Mesenchymal stem cell (in vitro differentiated cells and primary cell): ENCODE results near the gene NTHL1.

ENCODE experiments used
- DNase-seq: peaks from one replicate; pipeline ENCODE4 v3.0.0-alpha.2; 2013
- H2AFZ ChIP-seq: one replicate; pipeline ENCODE4 v1.6.1; 2013; ENCODE audit warnings: low read depth, mild to moderate bottlenecking, control low read depth, inconsistent platforms, low read length, moderate library complexity
- H2AK5ac ChIP-seq: 2 replicates; pipeline ENCODE4 v1.6.1; 2013; ENCODE audit warnings: low read length, moderate library complexity, mild to moderate bottlenecking, inconsistent platforms; ENCODE audit not compliant: severe bottlenecking
- H2BK120ac ChIP-seq: one replicate; pipeline ENCODE4 v1.6.1; 2013; ENCODE audit warnings: low read depth, mild to moderate bottlenecking, inconsistent platforms, low read length, moderate library complexity
- H2BK12ac ChIP-seq, 2 experiments: one replicate each; pipeline ENCODE4 v1.6.1; 2013; ENCODE audit warnings: inconsistent platforms in 2 of 2, low read length in 2 of 2, mild to moderate bottlenecking in 2 of 2, moderate library complexity in 2 of 2, control low read depth in 1 of 2
- H2BK15ac ChIP-seq: one replicate; pipeline ENCODE4 v1.6.1; 2013; ENCODE audit warnings: mild to moderate bottlenecking, low read depth, inconsistent platforms; ENCODE audit not compliant: poor library complexity, severe bottlenecking
- H2BK5ac ChIP-seq: 2 replicates; pipeline ENCODE4 v1.6.1; 2013; ENCODE audit warnings: low read depth, mild to moderate bottlenecking, low read length, control low read depth, inconsistent platforms; ENCODE audit not compliant: poor library complexity, severe bottlenecking
- H3K14ac ChIP-seq, 2 experiments: one replicate each; pipeline ENCODE4 v1.6.1; 2013; ENCODE audit warnings: inconsistent platforms in 2 of 2, low read length in 2 of 2, control low read depth in 1 of 2, mild to moderate bottlenecking in 1 of 2, moderate library complexity in 1 of 2
- H3K18ac ChIP-seq, 2 experiments: one replicate each; pipeline ENCODE4 v1.6.1; 2013; ENCODE audit warnings: inconsistent platforms in 2 of 2, low read length in 2 of 2, control low read depth in 1 of 2, low read depth in 1 of 2, mild to moderate bottlenecking in 1 of 2
- H3K23ac ChIP-seq, 2 experiments: one replicate each; pipeline ENCODE4 v1.6.1; 2013; ENCODE audit warnings: inconsistent platforms in 2 of 2, low read length in 2 of 2, mild to moderate bottlenecking in 2 of 2, moderate library complexity in 2 of 2, control low read depth in 1 of 2
- H3K27ac ChIP-seq: 2 replicates; pipeline ENCODE4 v1.5.1; 2013; ENCODE audit warnings: mild to moderate bottlenecking, moderate library complexity, low read length, control low read depth, inconsistent platforms; ENCODE audit not compliant: poor library complexity, severe bottlenecking
- H3K27me3 ChIP-seq, 2 experiments: 2 replicates each; pipeline versions ENCODE4 v1.6.1 to v1.7.0; 2013; ENCODE audit warnings: low read length in 2 of 2, mild to moderate bottlenecking in 2 of 2, moderate library complexity in 2 of 2, control low read depth in 1 of 2, inconsistent platforms in 1 of 2; ENCODE audit not compliant: control insufficient read depth in 1 of 2, insufficient read depth in 1 of 2
- H3K36me3 ChIP-seq, 2 experiments: 2 replicates each; pipeline versions ENCODE4 v1.6.1 to v1.7.0; 2013; ENCODE audit warnings: low read length in 2 of 2, control low read depth in 1 of 2, inconsistent platforms in 1 of 2, low read depth in 1 of 2, mild to moderate bottlenecking in 1 of 2; ENCODE audit not compliant: insufficient read depth in 2 of 2, control insufficient read depth in 1 of 2
- H3K4ac ChIP-seq, 2 experiments: one replicate each; pipeline ENCODE4 v1.6.1; 2013; ENCODE audit warnings: inconsistent platforms in 2 of 2, low read length in 2 of 2, mild to moderate bottlenecking in 2 of 2, moderate library complexity in 2 of 2, control low read depth in 1 of 2, low read depth in 1 of 2
- H3K4me1 ChIP-seq: 2 replicates; pipeline ENCODE4 v1.6.1; 2013; ENCODE audit warnings: low read depth, low read length, control low read depth; ENCODE audit not compliant: control insufficient read depth, insufficient read depth
- H3K4me2 ChIP-seq: 2 replicates; pipeline ENCODE4 v1.6.1; 2013; ENCODE audit warnings: low read length, mild to moderate bottlenecking, inconsistent platforms; ENCODE audit not compliant: poor library complexity, severe bottlenecking
- H3K4me3 ChIP-seq, 2 experiments: 2 replicates each; pipeline versions ENCODE4 v1.5.1 to v1.7.0; 2013; ENCODE audit warnings: low read length in 2 of 2, mild to moderate bottlenecking in 2 of 2, control low read depth in 1 of 2, low read depth in 1 of 2; ENCODE audit not compliant: insufficient read depth in 1 of 2
- H3K79me1 ChIP-seq: replicated peaks from 2 replicates; pipeline ENCODE4 v1.6.1; 2013; ENCODE audit warnings: mild to moderate bottlenecking, control low read depth, low read length, inconsistent platforms; ENCODE audit not compliant: poor library complexity, severe bottlenecking
- H3K9ac ChIP-seq: 2 replicates; pipeline ENCODE4 v1.7.0; 2013; ENCODE audit warnings: mild to moderate bottlenecking, low read length, moderate library complexity
- H3K9me3 ChIP-seq: 2 replicates; pipeline ENCODE4 v1.7.0; 2013; ENCODE audit warnings: mild to moderate bottlenecking, low read length; ENCODE audit not compliant: control insufficient read depth
- H4K8ac ChIP-seq: one replicate; pipeline ENCODE4 v1.6.1; 2013; ENCODE audit warnings: inconsistent platforms, mild to moderate bottlenecking, low read length, moderate library complexity
- H4K91ac ChIP-seq: one replicate; pipeline ENCODE4 v1.6.1; 2013; ENCODE audit warnings: mild to moderate bottlenecking, low read length, inconsistent platforms
- WGBS: methylation state at CpG from one replicate; pipeline ENCODE4 v1.1.7; 2013; ENCODE audit warnings: mixed read lengths; 5-methylcytosine and 5-hydroxymethylcytosine counted together

Gene NTHL1

DNA sequence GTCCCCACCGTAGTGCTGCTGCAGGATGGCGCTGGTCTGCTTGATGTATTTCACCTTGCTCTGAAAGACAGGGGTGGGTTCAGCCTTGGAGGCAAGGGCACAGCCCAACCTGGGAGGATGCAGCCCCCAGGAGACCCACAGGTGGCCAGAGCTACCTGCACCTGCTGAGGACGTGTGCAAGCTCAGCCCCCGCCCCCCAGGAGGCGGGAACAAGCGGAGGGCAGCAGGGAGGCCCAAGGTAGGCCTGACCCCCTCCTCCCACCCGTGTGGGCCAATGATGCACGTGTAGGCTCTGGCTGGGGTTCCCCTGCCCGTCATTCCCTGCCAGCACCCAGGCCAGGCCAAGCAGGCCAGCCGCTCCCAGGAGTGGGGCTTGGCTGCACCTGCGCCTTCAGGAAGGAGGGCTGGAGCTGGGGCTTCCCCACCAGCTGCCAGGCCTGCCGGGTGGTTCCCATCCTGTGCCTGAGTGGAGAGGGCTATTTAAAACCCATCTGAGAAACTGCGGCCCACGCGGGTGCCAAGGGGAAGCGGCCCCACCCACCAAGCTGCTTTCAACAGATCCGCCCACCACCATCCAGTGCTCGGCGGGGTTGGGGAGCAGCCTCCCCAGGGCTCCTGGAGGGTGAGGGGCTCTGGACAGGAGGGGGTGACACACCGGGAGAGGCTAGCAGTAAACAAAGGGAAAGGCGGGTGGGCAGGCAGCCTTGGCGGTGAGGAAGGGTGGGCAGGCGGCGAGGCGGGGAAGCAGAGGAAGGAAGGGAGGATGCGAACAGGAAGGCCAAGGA, 3.8 kb downstream of the NTHL1 start:
- Histone ChIP-seq H3K79me1 (peaks cover 16% of the 10 kb centered on the region), H2BK15ac (no peak overlapping the region)
- 95% methylated on average over 22 of the region's 26 CpGs for WGBS

DNA sequence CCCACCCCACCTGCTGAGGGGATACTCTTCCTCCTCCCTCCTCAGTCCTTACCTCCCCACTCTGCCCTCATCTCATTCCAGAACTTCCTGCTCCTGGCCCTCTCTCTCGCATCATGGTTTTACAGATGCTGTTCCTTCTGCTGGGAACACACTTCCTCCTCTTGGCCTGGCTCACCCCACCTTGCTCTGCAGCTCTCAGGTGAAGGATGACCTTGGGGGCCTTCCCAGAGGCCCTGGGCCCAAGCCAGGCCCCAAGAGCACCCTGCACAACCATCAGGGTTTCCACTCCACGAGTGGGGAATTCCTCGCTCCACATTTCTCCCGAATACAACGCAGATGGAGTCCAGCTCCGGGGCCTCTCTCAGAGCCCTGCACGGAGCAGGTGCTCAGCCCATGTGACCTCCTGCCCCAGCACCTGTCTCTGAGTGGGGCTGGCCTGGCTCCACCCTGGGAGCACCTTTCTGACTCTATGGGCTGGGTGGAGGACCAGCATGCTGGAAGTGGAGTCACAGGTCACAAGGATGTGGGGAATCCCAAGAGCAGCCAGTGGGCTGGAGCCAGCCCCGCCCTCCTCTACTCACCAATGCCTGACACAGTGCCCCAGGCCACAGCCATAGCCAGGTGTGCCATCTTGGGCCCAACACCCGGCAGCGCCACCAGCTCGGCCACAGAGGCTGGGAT, 4.5 kb downstream of the NTHL1 start:
- Histone ChIP-seq H2BK120ac (no peak overlapping the region), H3K4me2 (no peak overlapping the region), H3K18ac (no peak overlapping the region), H3K27ac (no peak overlapping the region), H2BK5ac (no peak overlapping the region), H3K9ac (no peak overlapping the region), H3K4ac (no peak overlapping the region), H3K14ac (no peak overlapping the region), H3K9me3 (no peaks in the 10 kb centered on the region), H3K4me1 (peaks cover 69% of the 10 kb centered on the region), H2BK15ac (no peak overlapping the region), H3K27me3 (no peaks in the 10 kb centered on the region), H2BK12ac (no peak overlapping the region), H3K4me3 (no peak overlapping the region), H4K8ac (no peak overlapping the region), H3K79me1 (peaks cover 14% of the 10 kb centered on the region), H4K91ac (no peak overlapping the region), H2AFZ (no peak overlapping the region), H2AK5ac (peak overlapping the region; percentile 17), H3K36me3 (peaks cover 0 to 43% of the 10 kb centered on the region in 2 experiments), H3K23ac (no peak overlapping the region)
- no peak for DNase-seq
- whole genome bisulfite sequencing: 96% methylated on average over 11 of the region's 11 CpGs

More for the DNA sequence above, 3.8 kb downstream of the NTHL1 start:
- Histone ChIP-seq H3K27me3 (no peaks in the 10 kb centered on the region), H2BK120ac (no peak overlapping the region), H3K4me1 (peaks cover 65% of the 10 kb centered on the region), H3K9me3 (no peaks in the 10 kb centered on the region), H3K4me2 (no peak overlapping the region), H4K91ac (no peak overlapping the region), H3K9ac (no peak overlapping the region), H2BK5ac (no peak overlapping the region), H3K14ac (no peak overlapping the region), H2AFZ (no peak overlapping the region), H3K36me3 (peaks cover 0 to 37% of the 10 kb centered on the region in 2 experiments), H3K27ac (no peak overlapping the region), H3K23ac (no peak overlapping the region), H3K4ac (no peak overlapping the region), H2BK12ac (no peak overlapping the region), H3K4me3 (no peak overlapping the region), H2AK5ac (no peak overlapping the region), H4K8ac (no peak overlapping the region), H3K18ac (no peak overlapping the region)
- DNase-seq: no peak

DNA sequence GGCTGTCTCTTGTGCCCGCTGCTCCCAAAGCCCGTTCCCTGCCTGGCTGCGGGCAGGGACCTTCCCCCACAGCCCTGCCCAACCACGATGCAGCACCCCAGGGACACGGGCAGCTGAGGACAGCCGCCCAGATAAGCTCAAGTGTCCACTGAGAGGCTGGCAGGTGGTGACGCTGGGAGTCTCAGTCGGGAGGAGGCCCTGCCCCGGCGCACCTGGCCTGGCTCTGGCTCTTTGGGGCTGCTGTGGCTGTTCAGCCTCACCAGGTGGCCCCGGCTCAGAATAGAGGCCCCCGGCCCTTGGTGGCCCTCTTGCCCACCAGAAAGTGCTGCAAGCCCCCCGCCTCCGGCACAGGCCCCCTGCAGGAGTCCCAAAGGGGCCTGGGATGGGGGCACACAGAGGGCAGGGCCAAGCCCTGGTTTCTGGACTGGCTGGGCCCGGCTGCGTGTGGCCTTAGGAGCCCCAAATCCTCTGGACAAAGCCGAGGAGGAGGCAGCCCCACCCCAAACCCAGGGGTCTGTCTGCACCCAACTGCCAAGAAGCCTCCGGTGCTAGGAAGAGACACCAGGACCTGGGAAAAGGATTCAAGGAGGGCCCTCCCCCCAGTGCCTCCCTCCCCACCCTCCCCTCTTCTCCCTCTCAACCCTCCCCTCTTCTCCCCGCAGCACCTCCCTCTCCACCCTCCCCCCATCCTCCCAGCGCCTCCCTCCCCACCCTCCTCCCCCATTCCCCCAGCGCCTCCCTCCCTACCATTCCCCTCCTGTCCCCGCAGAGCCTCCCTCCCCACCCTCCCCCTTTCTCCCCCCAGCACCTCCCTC, 5.3 kb downstream of the NTHL1 start:
- Histone ChIP-seq H3K4me3 (no peak overlapping the region), H3K18ac (no peak overlapping the region), H2BK5ac (no peak overlapping the region), H2BK120ac (peak overlapping the region; percentile 13), H3K14ac (peak overlapping the region in 1 of 2 experiments; percentile 23), H2AK5ac (peak overlapping the region; percentile 24), H4K8ac (no peak overlapping the region), H3K27me3 (no peaks in the 10 kb centered on the region), H3K4ac (peak overlapping the region in 1 of 2 experiments; percentile 9), H3K9me3 (no peaks in the 10 kb centered on the region), H2BK15ac (peak overlapping the region; percentile 73), H3K36me3 (peaks cover 0 to 50% of the 10 kb centered on the region in 2 experiments), H2AFZ (no peak overlapping the region), H3K27ac (no peak overlapping the region), H3K4me1 (peaks cover 76% of the 10 kb centered on the region), H3K9ac (no peak overlapping the region), H3K4me2 (no peak overlapping the region), H4K91ac (peak overlapping the region; percentile 64), H3K79me1 (peaks cover 20% of the 10 kb centered on the region), H3K23ac (no peak overlapping the region), H2BK12ac (peak overlapping the region; percentile 4 to 71)
- no peak for DNase-seq
- whole genome bisulfite sequencing: 83% methylated on average over 19 of the region's 22 CpGs
